Neural progenitor cell (in vitro differentiated cells): ENCODE data around the gene MED14. TPM values are rescaled to one million over a fixed set of nuclear protein-coding genes. Genes with fewer than 3 reads are reported as not detected.

Experiments used
- DNase-seq: peaks from one replicate; pipeline ENCODE4 v3.0.0-alpha.2; 2016; ENCODE audit warnings: low spot score
- H2AFZ ChIP-seq: fragments of 200-600 bp; sonication (generic); replicated peaks from 2 replicates; pipeline ENCODE4 v1.6.1; 2016; ENCODE audit warnings: antibody characterized with exemption
- H3F3A ChIP-seq: fragments of 200-600 bp; sonication (generic); 2 replicates; pipeline ENCODE4 v1.6.1; 2016; ENCODE audit warnings: antibody characterized with exemption, low read depth
- H3K27ac ChIP-seq: fragments of 200-600 bp; sonication (generic); 2 replicates; pipeline ENCODE4 v1.5.1; 2016; ENCODE audit warnings: mild to moderate bottlenecking
- H3K27me3 ChIP-seq: fragments of 200-600 bp; sonication (generic); 2 replicates; pipeline ENCODE4 v1.6.1; 2016; ENCODE audit warnings: mild to moderate bottlenecking, moderate library complexity
- H3K36me3 ChIP-seq: fragments of 200-600 bp; sonication (generic); 2 replicates; pipeline ENCODE4 v1.5.1; 2016
- H3K4me1 ChIP-seq: fragments of 200-600 bp; sonication (generic); 2 replicates; pipeline ENCODE4 v1.6.1; 2016; ENCODE audit warnings: mixed run types
- H3K4me2 ChIP-seq: fragments of 200-600 bp; sonication (generic); 2 replicates; pipeline ENCODE4 v1.6.1; 2016
- H3K4me3 ChIP-seq: fragments of 200-600 bp; sonication (generic); 2 replicates; pipeline ENCODE4 v1.5.1; 2016
- H3K79me2 ChIP-seq: fragments of 200-600 bp; sonication (generic); 2 replicates; pipeline ENCODE4 v1.6.1; 2016; ENCODE audit warnings: low read depth
- H3K9ac ChIP-seq: fragments of 200-600 bp; sonication (generic); 2 replicates; pipeline ENCODE4 v1.6.1; 2016
- H3K9me3 ChIP-seq: fragments of 200-600 bp; sonication (generic); 2 replicates; pipeline ENCODE4 v1.5.1; 2016; ENCODE audit warnings: low read depth
- H4K20me1 ChIP-seq: fragments of 200-600 bp; sonication (generic); 2 replicates; pipeline ENCODE4 v1.6.1; 2016; ENCODE audit warnings: low read depth
- H3K27ac Mint-ChIP-seq: 3 replicates; pipeline ENCODE4 v1.8.0; 2021; ENCODE audit warnings: mixed read lengths
- H3K27me3 Mint-ChIP-seq: 2 replicates; pipeline ENCODE4 v1.8.0; 2022; ENCODE audit warnings: low read depth, mild to moderate bottlenecking, inconsistent platforms, moderate library complexity, mixed read lengths; ENCODE audit not compliant: insufficient read depth
- H3K36me3 Mint-ChIP-seq: 3 replicates; pipeline ENCODE4 v1.8.0; 2021; ENCODE audit warnings: mixed read lengths
- H3K4me1 Mint-ChIP-seq: 3 replicates; pipeline ENCODE4 v1.8.0; 2021; ENCODE audit warnings: mixed read lengths
- H3K4me3 Mint-ChIP-seq: 3 replicates; pipeline ENCODE4 v1.8.0; 2021; ENCODE audit warnings: mild to moderate bottlenecking, moderate library complexity, mixed read lengths
- H3K9me3 Mint-ChIP-seq: 3 replicates; pipeline ENCODE4 v1.8.0; 2020; ENCODE audit warnings: mixed read lengths
- CTCF ChIP-seq: fragments of 200-600 bp; sonication (generic); IDR thresholded peaks from 2 replicates; pipeline ENCODE4 v1.5.1; 2017; ENCODE audit warnings: antibody characterized with exemption, mild to moderate bottlenecking
- EZH2 ChIP-seq: fragments of 200-600 bp; sonication (generic); IDR thresholded peaks from 2 replicates; pipeline ENCODE4 v1.6.1; 2017; ENCODE audit warnings: antibody characterized with exemption, mild to moderate bottlenecking, moderate library complexity
- EZH2phosphoT487 ChIP-seq: fragments of 200-600 bp; sonication (generic); IDR thresholded peaks from 2 replicates; pipeline ENCODE4 v1.6.1; 2017; ENCODE audit warnings: antibody characterized with exemption
- total RNA-seq: library from RNA; depleted of rRNA; stranded (reverse); fragments of >200 nt; gene quantifications from 2 replicates; pipeline ENCODE4 v1.2.3, GENCODE V29; 2015; ENCODE audit warnings: low replicate concordance

Gene MED14
- total RNA-seq, 1 donor from 2014 or later: 56.4 TPM

GRCh38 chrX:40625294-40625693, 110.0 kb downstream of the MED14 start:
- H4K20me1 ChIP-seq: no peaks in the 10 kb centered on the region
- TF ChIP-seq CTCF: no peak
- no peak for TF ChIP-seq EZH2
- TF ChIP-seq EZH2phosphoT487: no peak
- no peaks in the 10 kb centered on the region for H3K9me3 ChIP-seq
- H3K9me3 Mint-ChIP-seq: peaks cover 6% of the 10 kb centered on the region
- no peak overlapping the region for H3K4me3 Mint-ChIP-seq
- no peak overlapping the region for H3K27ac ChIP-seq
- no peak for DNase-seq
- no peak overlapping the region for H3K4me3 ChIP-seq
- no peak overlapping the region for H3K27ac Mint-ChIP-seq
- no peaks in the 10 kb centered on the region for H3F3A ChIP-seq
- no peaks in the 10 kb centered on the region for H3K36me3 ChIP-seq
- H3K27me3 ChIP-seq: no peaks in the 10 kb centered on the region
- H3K4me1 Mint-ChIP-seq: no peaks in the 10 kb centered on the region
- no peak overlapping the region for H3K4me2 ChIP-seq
- no peak overlapping the region for H3K9ac ChIP-seq
- no peaks in the 10 kb centered on the region for H3K4me1 ChIP-seq
- H3K27me3 Mint-ChIP-seq: peaks cover 2% of the 10 kb centered on the region
- H3K36me3 Mint-ChIP-seq: peaks cover 2% of the 10 kb centered on the region
- no peak overlapping the region for H2AFZ ChIP-seq
- no peaks in the 10 kb centered on the region for H3K79me2 ChIP-seq

- Mint-ChIP-seq H3K36me3 (peaks cover 2% of the 10 kb centered on the region), H3K27ac (no peak overlapping the region), H3K4me1 (no peaks in the 10 kb centered on the region)
Measured at GRCh38 chrX:40623665-40624064, 111.7 kb downstream of the MED14 start.

GRCh38 chrX:40623139-40623536, 112.2 kb downstream of the MED14 start, which contains the start of gene MPC1L:
MPC1L (plus strand) TSS chrX:40623428; CDS start chrX:40623566, 138 bp downstream.
- Histone ChIP-seq H4K20me1 (no peaks in the 10 kb centered on the region), H3K27me3 (no peaks in the 10 kb centered on the region), H3K9ac (no peak within 1 kb of the TSS), H3K9me3 (no peaks in the 10 kb centered on the region), H3F3A (no peaks in the 10 kb centered on the region), H3K4me2 (no peak within 1 kb of the TSS), H3K4me1 (no peaks in the 10 kb centered on the region), H3K79me2 (no peaks in the 10 kb centered on the region), H3K36me3 (no peaks in the 10 kb centered on the region), H3K4me3 (no peak within 1 kb of the TSS), H2AFZ (no peak within 1 kb of the TSS), H3K27ac (no peak within 1 kb of the TSS)
- no peak for TF ChIP-seq EZH2phosphoT487
- no peak for TF ChIP-seq CTCF
- no peak for TF ChIP-seq EZH2
- H3K27me3 Mint-ChIP-seq: peaks cover 2% of the 10 kb centered on the region
- no peak for DNase-seq
- H3K27ac Mint-ChIP-seq: no peak within 1 kb of the TSS
- no peaks in the 10 kb centered on the region for H3K36me3 Mint-ChIP-seq
- peaks cover 6% of the 10 kb centered on the region for H3K9me3 Mint-ChIP-seq
- H3K4me3 Mint-ChIP-seq: no peak within 1 kb of the TSS
- H3K4me1 Mint-ChIP-seq: no peaks in the 10 kb centered on the region

More at GRCh38 chrX:40623665-40624064, 111.7 kb downstream of the MED14 start:
- Histone ChIP-seq H2AFZ (no peak overlapping the region), H3K36me3 (no peaks in the 10 kb centered on the region), H3K4me2 (no peak overlapping the region), H3K27me3 (no peaks in the 10 kb centered on the region), H3F3A (no peaks in the 10 kb centered on the region), H4K20me1 (no peaks in the 10 kb centered on the region), H3K9me3 (no peaks in the 10 kb centered on the region), H3K79me2 (no peaks in the 10 kb centered on the region), H3K9ac (no peak overlapping the region), H3K4me3 (no peak overlapping the region), H3K27ac (no peak overlapping the region), H3K4me1 (no peaks in the 10 kb centered on the region)
- no peak overlapping the region for H3K4me3 Mint-ChIP-seq
- DNase-seq: no peak
- H3K27me3 Mint-ChIP-seq: peaks cover 2% of the 10 kb centered on the region
- TF ChIP-seq CTCF (no peak), EZH2phosphoT487 (no peak), EZH2 (no peak)
- peaks cover 6% of the 10 kb centered on the region for H3K9me3 Mint-ChIP-seq
